GM18868 (cell line): Measurements from ENCODE around the gene LAMC3.

Experiments
- ATAC-seq: cut with Tn5 transposase; IDR thresholded peaks from one replicate; pipeline ENCODE4 v1.9.1; 2021; ENCODE audit warnings: mild to moderate bottlenecking, moderate library complexity; ENCODE audit not compliant: unreplicated experiment

Gene LAMC3

DNA sequence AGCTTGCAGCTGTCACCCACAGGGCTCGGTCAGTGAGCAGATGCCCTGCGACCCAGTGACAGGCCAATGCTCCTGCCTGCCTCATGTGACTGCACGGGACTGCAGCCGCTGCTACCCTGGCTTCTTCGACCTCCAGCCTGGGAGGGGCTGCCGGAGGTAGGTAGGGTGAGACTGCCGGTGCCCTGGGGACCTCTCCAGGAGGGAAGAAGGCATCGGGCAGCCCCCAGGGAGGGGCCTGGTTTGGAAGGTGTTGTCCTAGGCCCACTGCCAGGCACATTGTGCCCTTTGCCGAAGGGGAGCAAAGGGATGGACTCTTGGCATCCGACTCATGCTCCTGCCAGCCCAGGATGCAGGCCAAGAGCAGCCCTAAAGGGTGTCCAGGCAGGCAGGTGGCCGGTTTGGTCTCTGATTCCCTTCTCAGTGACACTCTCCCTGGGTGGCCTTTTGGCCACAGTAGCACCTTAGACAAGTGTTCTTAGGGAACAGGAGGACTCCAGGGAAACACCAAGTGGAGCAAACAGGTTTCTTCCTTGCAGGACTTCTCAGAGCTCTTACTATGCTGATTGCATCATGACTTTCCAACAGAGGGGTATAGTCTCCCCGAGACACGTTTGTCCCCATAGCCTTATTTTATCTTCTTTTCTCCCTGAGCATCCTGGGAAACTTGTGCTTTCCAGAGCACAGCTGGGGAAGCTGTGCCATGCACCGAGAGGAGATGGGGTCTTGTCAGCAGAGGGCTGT lies 59.3 kb downstream of the LAMC3 start:
- no peak for ATAC-seq

DNA sequence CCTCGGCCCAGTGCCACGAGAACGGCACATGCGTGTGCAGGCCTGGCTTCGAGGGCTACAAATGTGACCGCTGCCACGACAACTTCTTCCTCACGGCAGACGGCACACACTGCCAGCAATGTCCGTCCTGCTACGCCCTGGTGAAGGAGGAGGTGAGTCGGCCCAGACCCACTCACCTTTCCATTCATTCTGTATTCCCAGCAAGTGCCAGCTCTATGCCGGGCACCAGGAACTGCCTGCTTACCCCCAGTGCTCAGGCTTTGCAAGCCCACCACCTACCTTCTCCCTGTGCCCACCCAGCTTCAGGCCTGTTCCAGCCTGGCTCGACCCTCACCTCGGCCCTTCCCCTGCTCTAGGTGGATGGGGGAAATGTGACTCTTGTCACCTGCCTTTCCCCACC lies 60.7 kb downstream of the LAMC3 start:
- no peak for ATAC-seq

GRCh38 chr9:131072107-131072870 lies 63.3 kb downstream of the LAMC3 start:
- ATAC-seq, result no peak

DNA sequence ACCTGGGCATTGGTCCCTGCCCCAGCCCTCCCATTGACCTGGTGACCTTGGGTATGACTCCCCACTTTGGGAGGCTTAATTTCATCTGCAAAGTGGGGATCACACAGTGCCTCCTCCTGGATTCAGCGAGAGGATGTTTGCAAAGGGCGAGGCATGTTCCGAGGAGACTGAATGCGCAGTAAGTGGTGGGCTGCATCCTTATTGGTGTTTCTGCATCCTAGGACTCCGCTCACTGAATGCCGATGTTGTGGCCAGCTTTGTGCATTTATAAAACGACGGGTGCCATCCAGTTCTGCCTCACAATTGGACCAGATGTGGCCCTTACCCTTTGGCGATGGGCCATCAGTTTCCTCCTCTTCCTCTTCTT lies 63.9 kb downstream of the LAMC3 start:
- no peak for ATAC-seq

DNA sequence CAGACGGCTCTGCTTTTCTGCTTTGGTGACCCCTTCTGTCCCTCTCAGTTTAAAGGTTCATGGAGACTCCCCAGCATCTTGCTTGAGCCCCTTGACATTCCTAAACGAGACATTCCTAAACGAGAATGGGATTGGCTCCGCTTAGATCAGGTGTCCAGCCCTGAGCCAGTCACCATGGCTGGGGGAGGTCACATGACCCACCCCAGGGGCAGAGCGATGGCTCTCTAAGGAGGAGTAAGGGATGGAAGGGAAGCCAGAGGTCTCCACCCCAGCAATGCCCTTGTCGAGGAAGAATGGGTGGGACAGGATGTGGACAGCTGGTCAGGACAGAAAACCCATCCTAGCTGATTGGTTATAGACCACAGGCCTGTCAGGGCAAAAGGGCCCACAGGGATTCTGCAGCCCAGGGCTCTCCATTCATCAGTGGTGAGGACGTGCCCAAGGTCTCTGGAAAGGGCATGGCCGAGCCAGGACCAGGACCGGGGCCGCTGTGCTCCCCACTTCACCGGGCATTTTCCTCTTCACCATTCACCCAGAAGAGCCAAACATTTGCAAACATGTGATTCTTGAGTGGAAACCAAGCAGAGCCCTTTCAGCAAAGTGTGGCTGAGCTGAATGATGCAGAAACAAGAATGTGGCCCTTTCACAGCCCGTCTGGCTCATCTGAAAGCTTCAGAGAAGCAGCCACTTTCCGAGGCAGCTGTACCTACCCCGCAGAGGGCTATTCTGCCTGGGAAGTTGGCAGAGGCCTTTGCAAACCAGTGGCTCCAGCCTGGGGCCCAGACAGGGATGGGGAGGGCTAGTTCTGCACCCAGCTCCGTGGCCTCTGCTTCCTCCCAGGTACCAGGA lies 67.6 kb downstream of the LAMC3 start:
- ATAC-seq, result no peak

DNA sequence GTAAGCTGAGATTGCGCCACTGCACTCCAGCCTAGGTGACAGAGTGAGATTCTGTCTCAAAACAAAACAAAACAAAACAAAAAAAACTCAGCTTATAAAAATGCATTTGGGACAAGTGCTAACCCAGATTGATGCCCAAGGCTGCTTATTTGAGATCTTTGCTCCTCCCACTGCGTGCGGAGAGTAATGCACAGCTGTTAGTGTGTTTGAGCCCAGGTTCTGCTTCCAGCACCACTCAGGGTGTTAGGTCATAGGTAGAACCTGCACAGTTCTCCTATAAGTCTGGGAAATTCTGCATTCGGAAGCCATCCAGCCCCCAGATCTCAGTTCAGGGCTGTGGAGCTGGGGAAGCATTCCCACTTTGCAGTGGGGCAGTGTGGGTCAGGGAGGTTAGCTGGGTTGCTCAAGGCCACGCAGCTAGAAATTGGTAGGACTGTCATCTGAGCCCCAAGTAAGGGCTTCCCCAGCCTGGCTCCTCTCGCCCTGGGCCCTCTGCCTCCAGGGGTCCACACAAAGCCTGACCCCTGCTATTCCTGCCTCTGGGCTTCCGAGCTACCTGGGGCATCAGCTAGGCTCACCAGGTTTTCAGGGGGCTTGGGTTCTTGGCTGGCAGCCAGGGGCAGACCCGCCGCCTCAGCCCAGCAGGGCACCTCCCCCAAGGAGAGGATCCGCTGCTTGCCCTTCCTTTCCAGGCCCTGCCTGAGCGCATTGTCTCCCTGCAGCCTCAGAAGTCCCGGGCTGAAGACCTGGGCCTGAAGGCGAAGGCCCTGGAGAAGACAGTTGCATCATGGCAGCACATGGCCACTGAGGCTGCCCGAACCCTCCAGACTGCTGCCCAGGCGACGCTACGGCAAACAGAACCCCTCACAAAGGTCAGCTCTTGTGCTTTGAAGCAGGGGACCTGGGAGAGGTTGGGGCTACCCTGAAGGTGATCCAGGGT lies 69.7 kb downstream of the LAMC3 start:
- no peak for ATAC-seq

DNA sequence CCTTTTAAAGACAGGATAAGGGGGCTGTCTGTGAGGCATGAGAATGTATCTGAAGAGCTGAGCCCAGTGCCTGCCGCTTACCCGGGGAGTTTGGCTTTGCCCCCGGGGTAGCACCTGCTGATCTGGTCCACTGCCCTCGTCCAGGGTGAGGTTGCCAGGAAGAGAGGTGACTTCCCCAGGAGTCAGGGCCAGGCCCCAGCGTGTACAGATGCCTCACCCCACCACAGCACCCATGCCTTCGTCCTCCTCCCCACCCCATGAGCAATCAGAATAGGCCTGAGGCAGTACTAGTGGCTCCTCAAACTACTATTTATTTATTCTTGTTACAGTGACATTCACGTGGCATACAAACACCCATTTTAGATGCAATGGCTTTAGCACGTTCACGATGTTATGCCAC lies 71.6 kb downstream of the LAMC3 start:
- ATAC-seq, result no peak

DNA sequence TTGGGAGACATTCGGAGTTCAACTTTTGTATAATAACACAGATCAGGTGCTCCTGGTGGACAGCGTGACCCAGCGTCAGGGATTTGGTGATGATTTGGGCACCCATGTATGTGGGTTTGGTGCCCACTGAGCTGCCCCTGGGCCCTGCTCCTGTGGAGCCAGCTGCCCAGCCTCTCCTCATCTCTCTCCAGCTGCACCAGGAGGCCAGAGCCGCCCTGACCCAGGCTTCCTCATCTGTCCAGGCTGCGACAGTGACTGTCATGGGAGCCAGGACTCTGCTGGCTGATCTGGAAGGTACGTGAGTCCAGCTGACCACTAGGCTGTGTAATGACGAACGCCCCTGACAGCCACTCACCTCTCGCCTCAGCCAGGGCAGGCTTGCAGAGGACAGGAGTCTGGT lies 72.9 kb downstream of the LAMC3 start:
- ATAC-seq, result no peak

DNA sequence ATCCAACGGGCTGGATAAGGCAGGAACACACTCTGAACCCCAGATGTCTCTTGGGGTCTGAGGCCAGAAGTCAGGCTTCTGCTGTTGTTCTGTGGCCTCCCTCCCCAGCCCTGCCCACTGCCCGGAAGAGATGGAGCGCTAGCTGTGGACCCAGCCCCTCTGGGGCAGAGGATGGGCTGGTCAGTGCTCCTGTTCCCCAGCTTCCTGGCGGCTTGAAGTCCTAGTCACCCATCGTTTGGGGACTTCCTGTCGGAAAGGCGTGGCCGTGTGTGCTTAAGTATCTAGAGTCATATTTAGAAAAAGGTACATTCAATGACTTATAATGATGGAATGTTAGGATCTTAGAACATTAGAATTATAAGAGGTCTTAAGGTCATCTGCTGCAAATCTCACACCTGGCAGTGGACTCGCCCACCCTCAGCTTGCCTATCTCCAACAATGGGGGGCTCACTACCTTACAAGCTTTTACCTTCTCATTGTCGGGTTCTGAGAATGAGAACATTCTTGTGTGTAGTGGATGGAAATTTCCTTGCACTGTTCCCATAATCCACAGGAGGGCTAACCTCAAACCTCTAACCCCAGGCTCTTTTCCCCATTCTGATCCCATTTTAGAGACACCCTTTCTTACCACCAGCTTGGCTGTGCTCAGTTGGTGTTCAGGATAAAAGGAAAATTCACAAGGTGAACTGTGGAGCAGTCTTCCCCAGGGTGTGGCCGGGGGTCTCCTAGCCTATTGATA lies 74.0 kb downstream of the LAMC3 start:
- no peak for ATAC-seq

GRCh38 chr9:131084661-131085369 lies 75.8 kb downstream of the LAMC3 start:
- ATAC-seq, result no peak

GRCh38 chr9:131085370-131086122 lies 76.6 kb downstream of the LAMC3 start:
- no peak for ATAC-seq

GRCh38 chr9:131087354-131087893 lies 78.5 kb downstream of the LAMC3 start:
- ATAC-seq, result no peak

- no peak for ATAC-seq
These were observed 81.2 kb downstream of the LAMC3 start for GRCh38 chr9:131090025-131090787.

DNA sequence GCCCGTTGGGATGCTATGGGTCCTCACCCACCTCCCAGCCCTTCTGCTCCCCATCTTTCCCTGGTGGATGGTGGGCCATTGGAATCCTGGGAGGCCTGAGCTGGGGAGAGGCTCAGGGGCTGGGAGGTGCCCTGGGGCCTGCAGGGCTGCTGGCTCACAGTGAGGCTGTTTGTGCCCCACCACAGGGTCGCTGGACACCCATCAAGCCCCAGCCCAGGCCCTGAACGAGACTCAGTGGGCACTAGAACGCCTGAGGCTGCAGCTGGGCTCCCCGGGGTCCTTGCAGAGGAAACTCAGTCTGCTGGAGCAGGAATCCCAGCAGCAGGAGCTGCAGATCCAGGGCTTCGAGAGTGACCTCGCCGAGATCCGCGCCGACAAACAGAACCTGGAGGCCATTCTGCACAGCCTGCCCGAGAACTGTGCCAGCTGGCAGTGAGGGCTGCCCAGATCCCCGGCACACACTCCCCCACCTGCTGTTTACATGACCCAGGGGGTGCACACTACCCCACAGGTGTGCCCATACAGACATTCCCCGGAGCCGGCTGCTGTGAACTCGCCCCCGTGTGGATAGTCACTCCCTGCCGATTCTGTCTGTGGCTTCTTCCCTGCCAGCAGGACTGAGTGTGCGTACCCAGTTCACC lies 82.5 kb downstream of the LAMC3 start:
- ATAC-seq, result no peak

- no peak for ATAC-seq
These were observed 83.1 kb downstream of the LAMC3 start for GRCh38 chr9:131092030-131092429.

- ATAC-seq, result no peak
These were observed 83.8 kb downstream of the LAMC3 start for GRCh38 chr9:131092548-131093440.
